GM18951 (cell line): Measurements from ENCODE around the gene ACTA1.

Source experiments
- POLR2A ChIP-seq: IDR thresholded peaks from 4 replicates; pipeline ENCODE4 v1.6.1; 2011; ENCODE audit warnings: mild to moderate bottlenecking; ENCODE audit not compliant: insufficient read length, insufficient read depth; ENCODE audit errors: extremely low read depth
- in situ Hi-C: fragments of 300-500 bp; cut with MboI; formaldehyde crosslinking; loops from one replicate; pipeline ENCODE4 v1.12.0; 2022; ENCODE audit warnings: low sequenced_read_pairs, mixed read lengths, inconsistent platforms; ENCODE audit not compliant: unreplicated experiment

Gene ACTA1

DNA sequence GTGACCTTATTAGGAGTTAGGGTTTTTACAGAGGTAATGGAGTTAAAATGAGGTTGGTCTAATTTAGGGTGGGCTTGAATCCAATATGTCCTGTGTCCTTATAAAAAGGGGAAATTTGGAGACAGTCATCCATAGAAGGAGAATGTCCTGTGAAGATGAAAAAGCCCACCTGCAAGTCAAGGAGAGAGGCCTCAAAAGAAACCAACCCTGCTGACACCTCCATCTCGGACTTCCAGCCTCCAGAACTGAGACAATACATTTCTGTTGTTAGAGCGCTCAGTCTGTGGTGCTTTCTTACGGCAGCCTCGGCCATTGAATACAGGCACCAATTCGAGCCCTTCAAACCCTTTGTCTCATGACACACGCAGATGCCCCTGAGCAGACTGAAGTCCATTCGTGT is 43.8 kb downstream of the ACTA1 start:
- in situ Hi-C loops, result no loop called here
- TF ChIP-seq POLR2A, result no peak

DNA sequence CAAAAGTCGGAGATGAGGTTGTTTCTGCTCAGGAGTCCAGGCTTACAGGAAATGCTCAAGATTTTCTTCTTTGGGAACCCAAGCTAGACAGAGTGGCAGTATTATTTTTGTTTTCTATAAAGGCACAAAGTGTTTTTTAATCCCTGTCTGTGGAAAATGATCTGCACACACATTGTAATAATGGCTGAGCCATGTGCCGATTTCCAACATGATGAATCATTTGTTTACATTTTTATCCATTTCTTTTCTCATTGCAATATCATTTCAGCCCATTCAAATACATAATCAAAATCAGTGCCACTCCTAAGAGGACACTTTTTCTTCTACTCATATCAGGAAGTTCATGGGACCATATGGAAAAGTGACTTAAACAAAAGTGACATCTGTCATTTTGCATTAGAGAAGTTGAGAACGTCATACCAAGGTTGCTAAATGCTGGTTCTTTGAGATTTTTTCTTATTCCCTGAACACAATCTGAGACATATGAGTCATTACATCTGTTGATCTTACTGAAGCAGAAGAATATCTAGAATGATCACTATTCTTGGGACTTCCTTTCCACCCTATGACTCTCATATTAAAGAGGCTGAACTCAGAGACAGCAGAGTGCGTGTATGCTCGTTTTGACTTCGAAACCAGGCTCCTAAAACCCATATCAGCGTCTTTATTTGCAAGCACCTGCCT is 44.9 kb downstream of the ACTA1 start:
- no peak for TF ChIP-seq POLR2A
- in situ Hi-C loops, result no loop called here

DNA sequence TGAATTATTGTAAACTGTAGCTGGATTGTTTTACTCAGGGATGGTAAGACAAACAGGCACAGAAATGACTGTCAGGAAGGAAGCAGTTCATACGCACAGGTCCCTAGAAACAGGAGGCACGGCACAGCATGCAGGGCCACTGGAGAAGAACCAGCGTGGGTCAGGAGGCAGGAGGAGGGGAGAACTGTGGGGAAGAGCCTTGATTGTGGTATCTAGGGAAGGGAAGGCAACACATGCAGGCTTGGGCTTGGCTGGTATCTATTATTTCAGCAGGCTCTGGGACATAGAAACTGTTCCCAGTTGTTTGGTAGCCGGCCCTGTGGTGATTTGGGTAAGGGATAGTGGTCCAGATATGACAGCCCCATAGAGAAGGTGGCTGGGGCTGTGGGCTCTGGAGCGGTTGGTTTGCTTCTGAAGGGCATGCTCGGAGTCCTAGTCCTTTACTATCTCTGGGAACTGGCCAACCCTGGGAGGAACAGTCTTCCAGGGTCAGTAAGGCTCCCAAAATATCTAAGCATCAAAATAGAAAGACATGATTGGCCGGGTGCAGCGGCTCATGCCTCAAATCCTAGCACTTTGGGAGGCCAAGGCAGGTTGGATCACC is 47.9 kb downstream of the ACTA1 start:
- TF ChIP-seq POLR2A, result no peak

DNA sequence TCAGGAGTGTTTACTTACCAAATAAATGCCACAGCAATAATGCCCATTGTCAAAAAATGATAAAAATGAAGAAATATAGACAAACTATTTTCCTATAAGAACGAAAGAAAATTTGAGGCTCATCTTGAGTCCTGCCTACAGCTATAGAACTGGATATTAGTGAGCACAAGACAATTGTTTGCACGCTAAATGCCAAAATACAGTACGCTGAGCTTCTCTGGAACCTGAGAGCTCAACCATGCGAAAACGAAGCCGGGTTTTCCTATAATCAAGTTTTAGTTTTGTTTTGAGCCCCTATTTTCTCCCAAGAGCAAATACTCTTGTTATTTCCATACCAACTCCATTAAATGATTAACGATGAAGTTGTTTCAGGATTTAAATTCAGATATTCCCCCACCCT is 49.1 kb downstream of the ACTA1 start:
- in situ Hi-C loops, result no loop called here
- TF ChIP-seq POLR2A, result no peak

More for the DNA sequence above, 47.9 kb downstream of the ACTA1 start:
- in situ Hi-C loops, result no loop called here

DNA sequence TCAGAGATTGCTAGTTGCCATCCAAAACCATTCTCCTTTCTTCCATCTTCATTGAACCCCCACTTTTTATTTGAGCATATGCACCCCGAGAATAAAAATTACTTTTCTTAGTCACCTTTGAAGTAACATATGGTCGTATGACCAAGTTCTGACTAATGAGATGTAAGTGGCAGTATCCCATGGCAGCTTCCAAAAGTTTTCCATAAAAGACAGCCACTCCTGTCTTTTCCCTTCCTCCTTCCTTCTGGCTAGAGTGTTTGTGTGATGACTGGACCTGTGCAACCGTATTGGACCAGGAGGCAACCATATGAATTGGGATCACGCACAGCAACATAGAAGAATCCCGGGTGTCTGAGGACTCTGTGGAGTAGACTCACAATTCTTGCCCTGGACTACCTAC is 49.9 kb downstream of the ACTA1 start:
- in situ Hi-C loops, result no loop called here

GRCh38 chr1:229383188-229383587 is 50.7 kb downstream of the ACTA1 start:
- TF ChIP-seq POLR2A, result no peak
- in situ Hi-C loops, result no loop called here

More for the DNA sequence above, 49.9 kb downstream of the ACTA1 start:
- no peak for TF ChIP-seq POLR2A
